ENCODE results near the gene FSD1. TPM values are rescaled to one million over a fixed set of nuclear protein-coding genes. Genes with fewer than 3 reads are reported as not detected.
"Not testable (repeated sequence)": the region's sequence is repeated elsewhere in the genome, so short reads cannot be mapped to it uniquely, and the experiment has no call there.

The FSD1 gene
- polyA plus RNA-seq (ENCODE audit: insufficient read depth in 1 of 5, insufficient read length in 5 of 5, low replicate concordance in 1 of 5): 1 to 10 TPM in 4 of 5 donors, under 1 TPM in 1; 0.94 to 2.3 (median 1.9) TPM
- long read RNA-seq, donor 1, partial matches to known transcripts: 0 of 1 reads
- long read RNA-seq, donor 1, other reads (novel, unspliced or antisense): 0 of 1 reads
- long read RNA-seq, donor 2: 0 reads
- long read RNA-seq, donor 3, partial matches to known transcripts: 0 of 1 reads
- long read RNA-seq, donor 3, other reads (novel, unspliced or antisense): 0 of 1 reads
- long read RNA-seq, donor 4, partial matches to known transcripts: 0 of 1 reads
- long read RNA-seq, donor 4, other reads (novel, unspliced or antisense): 0 of 1 reads
- long read RNA-seq, donor 5: 0 reads
- long read RNA-seq, donor 6: 0 reads
- long read RNA-seq, donor 7: 0 reads
- long read RNA-seq, donor 8, partial matches to known transcripts: 0 of 1 reads
- long read RNA-seq, donor 8, other reads (novel, unspliced or antisense): 0 of 1 reads

- DNase-seq: no peak
Measured at GRCh38 chr19:4304538-4305256, at the start of gene FSD1. Gene FSD1 (plus strand): TSS chr19:4304598. CDS start chr19:4304747, 149 bp downstream.

- no peak for DNase-seq
Measured at GRCh38 chr19:4256563-4256962, 47.8 kb upstream of the FSD1 start.

DNA sequence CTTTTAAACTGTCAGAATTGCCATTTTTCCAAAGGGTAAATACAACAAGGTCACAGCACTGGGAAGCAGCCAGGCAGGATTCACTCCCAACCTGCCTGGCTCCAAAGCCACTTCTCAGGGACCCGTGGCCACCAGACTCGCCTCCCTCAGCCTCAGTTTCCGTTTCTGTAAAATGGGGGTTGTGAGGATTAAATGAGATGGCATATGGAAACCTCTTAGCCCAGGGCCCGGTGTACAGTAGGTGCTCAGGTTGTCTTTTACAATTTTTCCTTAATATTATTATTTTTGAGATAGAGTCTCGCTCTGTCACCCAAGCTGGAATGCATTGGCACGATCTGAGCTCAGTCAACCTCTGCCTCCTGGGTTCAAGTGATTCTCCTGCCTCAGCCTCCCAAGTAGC is 47.4 kb upstream of the FSD1 start:
- no peak for DNase-seq

DNA sequence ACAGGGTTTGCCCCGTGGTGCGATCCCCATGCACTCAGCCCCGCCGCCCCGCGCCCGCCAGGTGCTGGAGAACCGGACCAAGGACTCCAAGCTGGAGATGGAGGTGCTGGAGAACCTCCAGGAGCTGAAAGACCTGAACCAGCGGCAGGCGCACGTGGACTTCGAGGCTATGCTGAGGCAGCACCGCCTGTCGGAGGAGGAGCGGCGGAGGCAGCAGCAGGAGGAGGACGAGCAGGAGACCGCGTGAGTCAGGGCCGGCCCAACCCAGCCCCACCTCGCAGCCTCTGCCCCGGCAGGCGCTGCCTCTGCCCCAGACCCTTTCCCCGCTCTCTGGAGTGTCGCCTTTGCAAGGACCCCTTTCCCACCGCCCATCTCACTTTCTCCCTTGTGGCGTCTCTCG is 46.2 kb upstream of the FSD1 start:
- no peak for DNase-seq

GRCh38 chr19:4260613-4261191 is 43.7 kb upstream of the FSD1 start:
- no peak for DNase-seq

GRCh38 chr19:4264812-4265211 is 39.6 kb upstream of the FSD1 start:
- DNase-seq: no peak

GRCh38 chr19:4266253-4267000 is 38.0 kb upstream of the FSD1 start:
- DNase-seq: no peak

DNA sequence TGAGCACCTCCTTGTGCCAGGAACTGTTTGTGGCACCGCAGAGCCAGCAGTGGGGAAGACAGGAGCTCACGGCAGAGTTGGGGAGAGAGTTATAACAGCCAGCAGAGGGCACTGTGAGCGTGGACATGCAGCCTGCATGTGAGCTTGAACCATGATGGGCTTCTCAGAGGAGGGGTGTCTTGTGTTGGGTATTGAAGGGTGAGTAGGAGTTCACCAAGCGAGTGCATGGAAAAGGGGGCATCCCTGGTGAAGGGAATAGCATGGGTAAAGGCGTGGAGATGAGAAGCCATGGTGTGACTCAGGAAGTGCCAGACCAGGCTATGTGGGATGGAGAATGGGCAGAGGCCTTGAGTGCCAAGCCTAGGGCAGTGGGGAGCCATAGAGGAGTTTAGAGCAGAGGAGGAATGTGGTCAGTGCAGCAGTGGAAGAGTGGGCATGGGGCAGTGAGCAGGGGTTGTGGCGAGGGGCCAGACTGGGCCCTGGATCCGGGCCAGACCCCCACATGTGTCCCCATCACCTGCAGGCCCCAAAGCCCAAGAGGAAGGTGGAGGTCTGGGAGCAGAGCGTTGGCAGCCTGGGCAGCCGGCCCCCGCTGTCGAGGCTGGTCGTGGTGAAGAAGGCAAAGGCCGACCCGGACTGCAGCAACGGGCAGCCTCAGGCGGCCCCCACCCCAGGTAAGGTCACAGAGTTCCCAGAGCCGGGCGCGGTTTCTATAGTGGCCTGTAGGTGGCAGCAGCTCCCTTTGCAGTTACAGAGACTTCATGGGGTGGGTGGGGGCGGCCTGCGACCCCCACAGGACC is 37.1 kb upstream of the FSD1 start:
- DNase-seq: no peak

- DNase-seq: no peak
Measured at GRCh38 chr19:4267901-4268815, 36.2 kb upstream of the FSD1 start.

DNA sequence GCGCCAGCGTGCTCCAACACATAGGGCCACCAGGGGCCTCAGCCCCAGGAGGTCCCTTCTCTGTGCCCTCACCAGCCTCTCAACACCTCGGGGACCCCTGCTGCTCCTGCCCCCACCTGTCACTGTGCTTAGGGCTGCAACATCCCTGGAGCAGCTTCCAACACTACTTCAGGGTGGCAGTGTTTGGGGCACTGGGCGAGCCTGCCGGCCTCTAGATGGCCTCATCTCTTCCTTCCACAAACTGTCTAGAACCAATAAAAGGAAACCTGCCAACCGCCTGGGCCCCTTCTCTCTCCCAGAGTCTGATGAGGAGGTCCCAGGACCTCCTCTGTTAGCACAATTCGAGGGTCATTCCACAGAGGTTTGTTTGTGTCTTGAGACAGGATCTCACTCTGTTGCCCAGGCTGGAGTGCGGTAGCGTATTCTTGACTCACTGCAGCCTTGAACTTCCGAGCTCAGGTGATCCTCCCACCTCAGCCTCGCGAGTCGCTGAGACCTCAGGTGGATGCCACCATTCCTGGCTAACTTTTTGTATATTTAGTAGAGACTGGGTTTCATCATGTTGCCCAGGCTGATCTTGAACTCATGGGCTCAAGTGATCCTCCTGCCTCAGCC is 35.5 kb upstream of the FSD1 start:
- no peak for DNase-seq

DNA sequence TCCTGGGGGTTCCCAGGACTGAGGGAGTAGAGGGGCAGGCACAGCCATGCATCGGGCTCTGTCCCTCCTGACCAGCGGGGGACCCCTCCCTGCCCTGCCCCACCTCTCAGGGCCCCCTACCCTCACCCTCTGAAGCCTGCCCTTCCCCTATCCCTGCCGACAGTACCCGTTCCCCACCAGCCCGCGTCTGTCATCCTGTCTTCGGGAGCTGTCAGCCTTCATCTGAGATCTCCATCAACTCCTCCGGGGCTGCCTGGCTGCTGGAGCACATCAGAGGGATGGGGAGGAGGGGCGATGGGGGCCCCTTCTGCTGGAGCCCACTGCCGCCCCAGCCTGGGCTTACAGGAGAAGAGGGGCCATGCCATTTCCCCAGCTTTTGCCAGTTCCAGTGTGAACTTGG is 31.5 kb upstream of the FSD1 start:
- no peak for DNase-seq

DNA sequence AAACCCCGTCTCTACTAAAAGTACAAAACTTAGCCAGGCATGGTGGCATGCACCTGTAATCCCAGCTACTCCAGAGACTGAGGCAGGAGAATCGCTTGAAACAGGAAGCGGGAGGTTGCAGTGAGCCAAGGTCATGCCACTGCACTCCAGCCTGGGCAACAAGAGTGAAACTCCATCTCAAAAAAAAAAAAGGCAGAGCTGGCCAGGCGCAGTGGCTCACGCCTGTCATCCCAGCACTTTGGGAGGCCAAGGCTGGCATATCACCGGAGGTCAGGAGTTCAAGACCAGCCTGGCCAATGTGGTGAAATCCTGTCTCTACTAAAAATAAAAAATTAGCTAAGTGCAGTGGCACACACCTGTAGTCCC is 30.1 kb upstream of the FSD1 start:
- DNase-seq: not testable (repeated sequence)

- DNase-seq: no peak
Measured at GRCh38 chr19:4277191-4277696, 27.2 kb upstream of the FSD1 start.

- DNase-seq: no peak
Measured at GRCh38 chr19:4278010-4278409, 26.4 kb upstream of the FSD1 start.

- no peak for DNase-seq
Measured at GRCh38 chr19:4278419-4279266, 25.8 kb upstream of the FSD1 start, which contains the start of gene SHD. Gene SHD (plus strand): TSS chr19:4279266. CDS start chr19:4280064, 798 bp downstream.

DNA sequence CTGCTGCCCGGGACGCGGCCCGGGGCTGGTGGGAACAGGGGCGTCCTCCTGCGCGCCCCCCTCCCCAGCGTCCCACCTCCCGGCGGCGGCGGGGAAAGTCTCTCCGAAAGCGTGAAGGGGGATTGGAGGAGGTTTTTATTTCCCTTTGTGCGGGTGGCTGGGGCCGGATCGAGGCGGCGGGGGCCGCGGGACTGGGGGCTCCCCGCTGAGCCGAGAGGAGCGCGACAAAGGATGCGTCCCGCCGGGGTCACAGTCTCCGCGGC is 25.2 kb upstream of the FSD1 start:
- DNase-seq: no peak

- no peak for DNase-seq
Measured at GRCh38 chr19:4279530-4280422, 24.6 kb upstream of the FSD1 start.

All from right lung (tissue), 10 donors.